NCI-H2107 (cell line): ENCODE data around the gene CTAGE8.
"Not testable (repeated sequence)": the region's sequence is repeated elsewhere in the genome, so short reads cannot be mapped to it uniquely, and the experiment has no call there.

Source experiments
- DNase-seq: peaks from one replicate; lab custom pipeline; 2025; lab: John Stamatoyannopoulos, UW

The CTAGE8 gene

GRCh38 chr7:144269188-144269587 lies at the start of gene CTAGE8:
CTAGE8 (minus strand) TSS chr7:144269288; CDS start chr7:144269250, 38 bp downstream.
- DNase-seq, result not testable (repeated sequence)

- not testable (repeated sequence) for DNase-seq
Observed at GRCh38 chr7:144317537-144317936, 48.4 kb upstream of the CTAGE8 start.

GRCh38 chr7:144311872-144312469 lies 42.9 kb upstream of the CTAGE8 start, which contains the start of gene OR2A1:
OR2A1 (plus strand) TSS chr7:144312419; CDS start chr7:144318125, 5,706 bp downstream.
- DNase-seq, result not testable (repeated sequence)

GRCh38 chr7:144311218-144311617 lies 42.1 kb upstream of the CTAGE8 start:
- not testable (repeated sequence) for DNase-seq

- not testable (repeated sequence) for DNase-seq
Observed at GRCh38 chr7:144309702-144310101, 40.6 kb upstream of the CTAGE8 start.

- not testable (repeated sequence) for DNase-seq
Observed at GRCh38 chr7:144305156-144305555, 36.1 kb upstream of the CTAGE8 start.

- DNase-seq, result not testable (repeated sequence)
Observed at GRCh38 chr7:144303607-144304006, 34.5 kb upstream of the CTAGE8 start.

GRCh38 chr7:144302578-144303303 lies 33.7 kb upstream of the CTAGE8 start:
- DNase-seq, result not testable (repeated sequence)

- not testable (repeated sequence) for DNase-seq
Observed at GRCh38 chr7:144293794-144294499, 24.9 kb upstream of the CTAGE8 start.

GRCh38 chr7:144292384-144293161 lies 23.5 kb upstream of the CTAGE8 start:
- DNase-seq, result not testable (repeated sequence)

- DNase-seq, result not testable (repeated sequence)
Observed at GRCh38 chr7:144291607-144292006, 22.5 kb upstream of the CTAGE8 start.

- not testable (repeated sequence) for DNase-seq
Observed at GRCh38 chr7:144287171-144287784, 18.2 kb upstream of the CTAGE8 start.

GRCh38 chr7:144283716-144284115 lies 14.6 kb upstream of the CTAGE8 start:
- DNase-seq, result not testable (repeated sequence)

GRCh38 chr7:144282490-144282889 lies 13.4 kb upstream of the CTAGE8 start:
- not testable (repeated sequence) for DNase-seq

- not testable (repeated sequence) for DNase-seq
Observed at GRCh38 chr7:144281981-144282380, 12.9 kb upstream of the CTAGE8 start.

GRCh38 chr7:144280010-144280409 lies 10.9 kb upstream of the CTAGE8 start:
- not testable (repeated sequence) for DNase-seq

GRCh38 chr7:144275281-144275680 lies 6.2 kb upstream of the CTAGE8 start:
- DNase-seq, result not testable (repeated sequence)

- DNase-seq, result not testable (repeated sequence)
Observed at GRCh38 chr7:144264692-144265091, 4.4 kb downstream of the CTAGE8 start, which contains the start of gene OR2A7. OR2A7 (minus strand) TSS chr7:144264792; CDS start chr7:144259628, 5,164 bp downstream.

GRCh38 chr7:144262128-144262527 lies 7.0 kb downstream of the CTAGE8 start:
- DNase-seq, result not testable (repeated sequence)

GRCh38 chr7:144259067-144259466 lies 10.0 kb downstream of the CTAGE8 start:
- not testable (repeated sequence) for DNase-seq

- no peak for DNase-seq
Observed at GRCh38 chr7:144256112-144256511, 13.0 kb downstream of the CTAGE8 start.
